DND-41 (cell line): ENCODE measurements around the gene CCDC24.

Source experiments
- CTCF ChIP-seq: IDR thresholded peaks from 2 replicates; pipeline ENCODE4 v1.5.1; 2012; ENCODE audit warnings: borderline replicate concordance, low read length, moderate library complexity, mild to moderate bottlenecking; ENCODE audit not compliant: poor library complexity, severe bottlenecking; ENCODE audit errors: extremely low read depth
- EZH2 ChIP-seq: IDR thresholded peaks from 3 replicates; pipeline ENCODE4 v1.6.1; 2012; ENCODE audit warnings: borderline replicate concordance, low read depth, mild to moderate bottlenecking, moderate library complexity, low read length, inconsistent platforms; ENCODE audit not compliant: severe bottlenecking

GRCh38 chr1:43951021-43951985 is 40.1 kb upstream of the CCDC24 start:
- TF ChIP-seq CTCF: no peak
- no peak for TF ChIP-seq EZH2
